GM21515 (cell line): Measurements from ENCODE around the gene SPAG9.
"Not testable (repeated sequence)": the region's sequence is repeated elsewhere in the genome, so short reads cannot be mapped to it uniquely, and the experiment has no call there.

Experiments
- ATAC-seq: cut with Tn5 transposase; IDR thresholded peaks from one replicate; pipeline ENCODE4 v1.9.1; 2021; ENCODE audit not compliant: unreplicated experiment

Gene SPAG9

GRCh38 chr17:50941676-50942048 is 179.0 kb downstream of the SPAG9 start:
- not testable (repeated sequence) for ATAC-seq

DNA sequence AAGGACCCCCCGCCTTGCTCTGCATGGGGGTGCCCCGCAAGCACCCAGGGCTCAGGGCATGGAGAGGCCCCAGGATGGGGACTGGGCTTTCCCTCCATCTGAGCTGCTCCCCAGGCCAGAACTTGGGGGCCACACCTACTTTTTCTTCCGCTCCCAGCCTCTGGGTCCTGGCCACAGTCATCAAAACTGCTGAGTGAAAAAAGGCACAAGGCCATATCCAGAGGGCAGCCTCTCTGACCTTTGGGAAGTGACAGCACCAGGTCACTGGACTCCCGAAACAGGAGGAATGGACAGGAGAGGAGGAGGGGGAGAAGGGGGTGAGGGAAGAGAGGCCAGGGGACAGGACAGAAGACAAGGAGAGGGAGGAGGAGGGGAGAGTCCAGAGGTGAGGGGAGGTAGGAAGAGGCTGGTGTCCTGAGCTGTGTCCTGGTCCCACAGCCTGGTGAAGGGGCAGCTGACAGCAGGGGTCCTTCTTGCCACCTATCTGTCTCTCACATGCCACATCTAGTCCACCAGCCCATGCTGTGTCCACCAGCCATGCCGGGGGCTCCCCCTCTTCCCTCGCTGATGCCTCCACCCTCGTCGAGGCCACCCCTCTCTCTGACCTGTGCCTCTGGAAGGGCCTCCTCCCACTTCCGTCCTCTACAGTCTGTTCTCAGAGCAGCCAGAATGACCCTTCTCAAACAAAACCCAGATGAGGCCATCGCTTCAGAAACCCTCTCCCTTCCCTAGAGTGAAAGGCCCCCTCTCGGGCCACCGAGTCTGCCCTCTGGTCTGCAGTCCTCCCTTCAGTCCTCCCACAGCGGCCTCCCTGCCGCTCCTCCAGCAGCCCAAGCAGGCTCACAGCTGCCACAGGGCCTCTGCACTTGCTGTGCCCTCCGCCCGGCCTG is 180.6 kb downstream of the SPAG9 start:
- ATAC-seq = no peak

- no peak for ATAC-seq
These were observed 181.2 kb downstream of the SPAG9 start for GRCh38 chr17:50939542-50939794.

- ATAC-seq = no peak
These were observed 181.7 kb downstream of the SPAG9 start for GRCh38 chr17:50938821-50939541.

GRCh38 chr17:50935996-50936266 is 184.7 kb downstream of the SPAG9 start:
- no peak for ATAC-seq

DNA sequence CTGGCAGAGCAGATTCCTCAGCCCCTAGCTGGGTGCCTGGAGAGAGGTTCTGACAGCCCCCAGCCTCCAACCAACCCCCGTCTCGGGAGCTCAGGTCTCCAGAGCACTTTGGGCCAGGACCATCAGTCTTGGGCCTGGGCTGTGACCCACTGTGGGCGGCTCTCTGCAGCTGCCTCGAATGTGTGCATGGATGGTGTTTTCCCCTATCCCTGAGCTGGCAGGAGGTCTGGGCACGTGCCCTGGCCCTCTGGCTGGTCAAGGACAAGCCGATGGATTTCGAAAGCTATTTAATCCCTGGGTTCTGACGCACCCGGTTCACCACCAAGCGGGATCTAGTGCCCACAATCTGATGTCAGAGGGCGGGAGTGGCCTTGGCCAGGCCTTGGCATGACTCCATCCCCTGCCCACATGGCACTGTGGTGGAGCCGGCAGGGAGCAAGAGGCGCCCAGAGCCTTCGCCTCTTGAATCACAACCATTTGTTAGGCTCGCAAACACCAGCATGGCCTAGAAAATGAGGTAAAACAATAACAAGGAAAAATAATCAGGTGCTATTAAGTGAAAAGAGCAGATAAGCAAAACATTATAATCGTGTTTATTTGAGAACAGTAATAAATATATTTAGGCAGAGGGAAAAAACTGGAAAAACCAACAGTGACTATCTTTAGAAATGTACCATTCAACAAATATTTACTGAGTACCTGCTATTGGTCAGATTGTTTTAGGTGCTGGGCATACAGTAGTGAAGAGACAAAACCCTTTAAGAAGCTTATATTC is 185.3 kb downstream of the SPAG9 start:
- no peak for ATAC-seq

DNA sequence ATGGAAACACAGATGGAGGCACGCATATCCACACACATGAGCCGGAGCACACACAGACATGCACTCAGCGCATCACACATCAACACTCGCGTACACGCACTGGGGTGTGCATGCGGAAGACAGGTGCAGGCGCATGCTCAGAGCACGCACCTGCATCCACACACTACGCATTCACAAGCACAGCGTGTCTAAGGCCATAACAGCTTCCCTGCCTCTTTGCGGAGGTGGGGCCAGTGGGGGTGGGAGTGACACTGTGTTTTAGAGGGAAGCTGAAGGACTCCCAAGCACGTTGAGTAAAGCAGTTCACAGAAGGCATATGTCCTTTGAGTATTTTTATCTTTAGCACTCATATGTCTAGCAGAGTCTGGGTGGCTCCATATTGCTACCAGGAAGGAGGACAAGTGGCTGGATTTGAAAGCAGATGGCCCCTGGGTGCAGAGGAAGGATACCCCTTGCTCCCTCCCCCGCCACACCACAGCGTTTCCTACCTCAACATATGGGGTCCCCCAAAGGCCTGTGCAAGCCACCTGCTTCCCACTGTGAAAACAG is 185.9 kb downstream of the SPAG9 start:
- no peak for ATAC-seq

DNA sequence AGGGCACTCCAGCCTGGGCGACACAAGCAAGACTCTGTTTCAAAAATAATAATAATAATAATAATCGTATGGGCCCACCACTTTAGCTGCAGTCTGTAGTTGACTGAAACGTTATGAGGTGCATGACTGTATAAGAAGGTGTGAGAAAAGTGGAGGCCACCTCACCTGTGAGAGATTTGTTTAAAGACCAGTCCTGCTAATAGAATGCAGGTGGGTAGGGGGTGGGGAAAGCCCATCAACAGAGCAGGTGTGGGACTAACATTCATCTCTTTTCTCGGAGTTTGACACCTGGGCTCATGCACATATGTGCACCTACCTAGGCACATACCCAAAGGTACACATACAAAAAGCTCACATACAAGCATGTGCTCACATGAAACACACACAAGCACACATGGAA is 186.5 kb downstream of the SPAG9 start:
- no peak for ATAC-seq

DNA sequence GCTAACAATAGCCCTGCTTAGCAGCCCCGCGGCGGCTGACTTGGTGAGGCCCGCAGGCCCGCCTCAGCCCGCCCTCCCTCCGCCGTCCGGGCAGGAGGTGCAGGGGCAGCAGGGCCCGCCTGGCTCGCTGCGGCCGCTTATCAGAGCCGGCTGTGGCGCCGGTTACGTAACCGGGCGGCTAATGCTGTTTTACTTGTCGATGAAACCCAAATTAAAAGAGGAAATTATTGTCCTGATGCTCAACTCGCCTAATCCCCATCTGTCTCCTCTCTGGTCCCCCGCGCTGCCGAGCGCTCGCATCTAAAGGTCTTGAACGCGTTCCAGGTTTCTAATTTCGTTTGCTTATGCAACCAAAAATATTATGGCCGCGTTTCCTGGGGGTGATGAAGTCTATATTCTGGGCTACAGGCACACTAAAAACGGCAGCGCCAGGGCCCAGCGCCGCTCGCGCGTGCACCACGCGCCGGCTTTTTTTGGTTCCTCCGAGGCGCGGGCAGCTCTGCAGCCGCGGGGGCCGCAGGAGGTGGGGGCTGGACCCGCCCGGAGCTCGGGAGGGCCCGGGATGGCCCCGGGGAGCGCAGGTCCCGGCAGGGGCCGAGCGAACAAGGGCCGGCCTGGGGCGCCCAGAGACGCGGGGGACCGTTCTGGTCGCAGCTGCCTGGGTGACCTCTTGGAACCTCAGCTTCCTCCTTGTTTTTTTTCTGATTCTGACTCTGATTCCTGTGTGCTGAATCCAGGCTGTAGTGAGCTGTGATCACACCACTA is 189.3 kb downstream of the SPAG9 start:
- ATAC-seq = no peak

GRCh38 chr17:50928646-50929045 is 192.0 kb downstream of the SPAG9 start:
- ATAC-seq = no peak

GRCh38 chr17:50927287-50927686 is 193.4 kb downstream of the SPAG9 start:
- no peak for ATAC-seq

DNA sequence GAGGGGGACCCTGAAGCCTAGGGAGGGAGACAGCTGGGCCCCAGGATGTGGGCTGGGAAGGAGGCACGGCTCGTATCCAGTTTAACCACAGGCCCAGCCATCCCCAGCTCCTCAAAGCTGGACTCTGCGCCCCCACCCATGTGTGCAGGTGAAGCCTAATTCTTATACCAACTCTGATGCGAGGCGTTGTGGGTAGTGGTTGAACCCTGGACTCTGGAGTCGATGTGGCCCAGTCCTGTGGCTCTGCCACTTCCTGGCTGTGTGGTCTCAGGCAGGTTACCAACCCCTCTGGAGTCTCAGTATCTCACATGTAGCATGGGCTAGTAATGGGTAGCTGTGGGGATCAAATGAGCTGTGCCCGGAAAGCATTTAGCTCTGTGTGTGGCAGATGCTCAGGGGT is 194.1 kb downstream of the SPAG9 start:
- ATAC-seq = no peak

GRCh38 chr17:50925296-50925891 is 195.3 kb downstream of the SPAG9 start:
- no peak for ATAC-seq

- no peak for ATAC-seq
These were observed 195.9 kb downstream of the SPAG9 start for GRCh38 chr17:50924800-50925199.

GRCh38 chr17:50924300-50924699 is 196.4 kb downstream of the SPAG9 start:
- no peak for ATAC-seq

GRCh38 chr17:50923611-50924010 is 197.1 kb downstream of the SPAG9 start:
- ATAC-seq = no peak

GRCh38 chr17:50922721-50923405 is 197.8 kb downstream of the SPAG9 start:
- no peak for ATAC-seq

DNA sequence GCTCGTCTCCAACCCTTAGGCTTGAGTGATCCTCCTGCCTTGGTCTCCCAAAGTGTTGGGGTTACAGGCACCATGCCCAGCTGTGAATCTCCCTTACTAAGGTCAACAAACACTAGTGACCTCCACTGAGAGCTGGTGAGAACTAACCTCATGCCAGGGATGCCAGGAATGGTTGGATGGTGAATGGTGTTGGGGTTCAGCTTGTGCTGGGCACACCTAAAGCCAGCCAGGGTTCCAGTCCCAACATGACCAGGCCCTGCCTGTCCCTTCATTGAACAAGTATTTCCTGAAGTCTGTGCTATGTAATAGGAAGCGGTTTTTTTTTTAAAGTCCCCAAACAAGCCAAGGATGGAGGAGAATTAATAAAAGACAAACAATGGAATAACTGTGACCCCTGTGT is 198.6 kb downstream of the SPAG9 start:
- ATAC-seq = no peak

DNA sequence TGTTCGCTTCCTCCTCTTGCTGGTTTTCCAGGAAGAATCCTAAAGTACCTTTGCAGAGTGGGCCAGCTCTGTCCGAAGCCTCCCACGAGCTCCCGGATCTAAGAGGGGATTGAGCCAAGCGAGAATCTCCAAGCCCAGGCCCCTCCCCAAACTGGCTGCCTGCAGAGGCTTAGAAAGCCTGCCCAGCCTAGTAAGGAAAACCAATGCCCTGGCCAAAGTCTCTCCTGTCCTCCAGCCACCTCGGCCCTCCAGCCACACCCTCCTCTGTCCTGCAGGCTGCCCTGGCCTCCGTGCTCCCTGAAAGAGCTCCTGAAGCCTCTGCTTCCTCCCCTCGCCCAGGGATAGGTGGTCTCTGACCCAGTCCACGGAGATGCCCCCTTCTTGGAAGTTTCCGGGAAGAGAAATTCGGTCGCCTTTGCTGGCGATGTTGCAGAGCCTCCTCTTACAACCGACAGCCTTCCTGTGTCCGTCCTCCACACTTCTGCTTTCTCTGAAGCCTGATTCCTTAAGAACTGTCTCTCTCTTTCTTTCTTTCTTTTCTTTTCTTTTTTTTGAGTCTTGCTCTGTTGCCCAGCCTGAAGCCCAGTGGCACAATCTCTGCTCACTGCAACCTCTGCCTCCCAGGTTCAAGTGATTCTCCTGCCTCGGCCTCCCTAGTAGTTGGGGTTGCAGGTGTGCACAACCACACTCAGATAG is 199.6 kb downstream of the SPAG9 start:
- no peak for ATAC-seq

GRCh38 chr17:50920041-50920410 is 200.6 kb downstream of the SPAG9 start:
- ATAC-seq = no peak
